Measurements from ENCODE around the gene NRXN3.

The NRXN3 gene

DNA sequence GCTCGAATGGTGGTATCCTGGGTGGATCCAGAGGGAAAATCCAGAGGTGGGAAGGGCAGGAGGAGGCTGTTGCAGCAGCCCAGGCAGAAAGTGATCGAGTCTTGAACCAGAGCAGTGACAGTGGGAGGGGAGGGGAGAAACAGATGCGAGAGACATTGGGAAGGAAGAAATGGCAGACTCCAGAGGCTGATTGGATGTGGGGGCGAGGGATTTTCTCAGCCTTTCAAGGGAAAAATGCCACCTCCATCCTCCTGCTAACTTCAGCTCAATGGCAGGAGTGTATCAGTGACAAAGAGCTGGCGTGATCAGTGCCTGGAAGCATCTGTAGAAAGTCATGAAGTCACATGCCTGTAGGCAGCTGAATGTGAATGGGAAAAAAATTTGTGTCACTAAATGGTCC, 38.6 kb upstream of the NRXN3 start:
- no peak for DNase-seq (ENCODE audit: low read depth)
- no peak overlapping the region for H3K4me3 ChIP-seq (ENCODE audit: low read depth, low read length)
- TF ChIP-seq, protein P1, sequence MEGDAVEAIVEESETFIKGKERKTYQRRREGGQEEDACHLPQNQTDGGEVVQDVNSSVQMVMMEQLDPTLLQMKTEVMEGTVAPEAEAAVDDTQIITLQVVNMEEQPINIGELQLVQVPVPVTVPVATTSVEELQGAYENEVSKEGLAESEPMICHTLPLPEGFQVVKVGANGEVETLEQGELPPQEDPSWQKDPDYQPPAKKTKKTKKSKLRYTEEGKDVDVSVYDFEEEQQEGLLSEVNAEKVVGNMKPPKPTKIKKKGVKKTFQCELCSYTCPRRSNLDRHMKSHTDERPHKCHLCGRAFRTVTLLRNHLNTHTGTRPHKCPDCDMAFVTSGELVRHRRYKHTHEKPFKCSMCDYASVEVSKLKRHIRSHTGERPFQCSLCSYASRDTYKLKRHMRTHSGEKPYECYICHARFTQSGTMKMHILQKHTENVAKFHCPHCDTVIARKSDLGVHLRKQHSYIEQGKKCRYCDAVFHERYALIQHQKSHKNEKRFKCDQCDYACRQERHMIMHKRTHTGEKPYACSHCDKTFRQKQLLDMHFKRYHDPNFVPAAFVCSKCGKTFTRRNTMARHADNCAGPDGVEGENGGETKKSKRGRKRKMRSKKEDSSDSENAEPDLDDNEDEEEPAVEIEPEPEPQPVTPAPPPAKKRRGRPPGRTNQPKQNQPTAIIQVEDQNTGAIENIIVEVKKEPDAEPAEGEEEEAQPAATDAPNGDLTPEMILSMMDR (IDR thresholded peaks at IDR 0.05; ENCODE audit: insufficient read depth, low read depth, low read length, missing control alignments): no peak

DNA sequence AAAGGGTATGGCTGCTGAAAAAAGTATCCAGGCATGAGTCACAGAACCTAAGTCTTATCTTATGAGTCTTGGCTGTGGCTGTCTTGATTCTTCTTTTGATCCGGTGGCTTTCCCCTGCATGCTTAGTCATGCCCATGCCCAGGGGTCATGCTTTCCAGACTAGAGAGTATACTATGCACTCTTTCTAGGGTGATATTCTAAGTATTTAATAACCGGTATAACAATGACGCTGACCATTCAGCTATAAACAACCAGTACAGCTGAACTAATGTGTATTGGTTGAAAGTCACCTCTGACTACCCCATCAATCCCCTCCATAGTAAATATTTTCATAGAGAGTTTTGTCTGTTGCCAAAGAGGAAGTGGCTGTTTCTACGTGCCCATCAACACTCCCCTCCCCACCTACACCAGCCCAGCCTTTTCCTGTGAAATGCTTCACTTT, 34.7 kb upstream of the NRXN3 start:
- TF ChIP-seq, protein P1 (IDR thresholded peaks at IDR 0.05; ENCODE audit: insufficient read depth, low read depth, low read length, missing control alignments): no peak
- DNase-seq (ENCODE audit: low read depth): no peak
- H3K4me3 ChIP-seq (ENCODE audit: low read depth, low read length): no peak overlapping the region

DNA sequence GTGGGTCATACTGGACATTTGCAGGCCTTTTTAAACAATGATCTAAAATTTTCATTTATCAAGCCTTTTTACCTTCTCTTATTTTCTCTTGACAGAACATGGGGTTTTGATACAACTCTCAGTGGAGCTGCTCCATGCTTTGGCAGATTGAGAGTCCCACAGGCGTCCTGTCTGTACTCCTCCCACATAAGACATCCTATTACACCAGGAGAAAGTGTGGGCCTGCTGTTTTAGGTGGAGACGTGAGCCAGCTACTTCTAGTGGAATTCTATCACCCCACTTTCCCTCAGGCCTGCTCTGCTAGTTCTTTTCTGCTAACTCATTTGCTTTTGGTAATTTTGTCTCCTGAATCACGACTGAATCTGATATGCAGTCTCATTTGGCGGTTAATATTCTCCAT, 33.5 kb upstream of the NRXN3 start:
- no peak for DNase-seq (ENCODE audit: low read depth)
- TF ChIP-seq, protein P1 (IDR thresholded peaks at IDR 0.05; ENCODE audit: insufficient read depth, low read depth, low read length, missing control alignments): no peak
- no peak overlapping the region for H3K4me3 ChIP-seq (ENCODE audit: low read depth, low read length)

DNA sequence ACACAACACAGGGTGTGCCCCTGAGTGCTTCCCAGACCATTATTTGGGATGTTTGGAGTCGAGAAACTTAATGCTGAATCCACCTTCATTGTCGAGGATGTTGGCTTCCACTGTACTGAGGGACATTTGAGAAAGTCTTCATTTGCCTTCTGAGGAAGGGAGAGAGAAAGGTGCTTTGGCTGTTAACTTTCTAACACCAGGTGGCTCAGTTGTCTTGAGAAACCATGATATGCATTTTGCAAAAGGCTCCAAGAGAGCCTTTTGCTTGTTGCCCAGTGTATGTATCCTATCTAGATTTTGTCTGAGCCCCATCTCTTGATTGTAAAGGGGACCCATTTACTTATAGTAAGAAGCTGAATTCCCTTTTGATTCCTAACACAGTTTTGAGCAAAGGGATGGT, 28.6 kb upstream of the NRXN3 start:
- TF ChIP-seq, protein P1 (IDR thresholded peaks at IDR 0.05; ENCODE audit: insufficient read depth, low read depth, low read length, missing control alignments): no peak
- no peak overlapping the region for H3K4me3 ChIP-seq (ENCODE audit: low read depth, low read length)
- DNase-seq (ENCODE audit: low read depth): no peak

DNA sequence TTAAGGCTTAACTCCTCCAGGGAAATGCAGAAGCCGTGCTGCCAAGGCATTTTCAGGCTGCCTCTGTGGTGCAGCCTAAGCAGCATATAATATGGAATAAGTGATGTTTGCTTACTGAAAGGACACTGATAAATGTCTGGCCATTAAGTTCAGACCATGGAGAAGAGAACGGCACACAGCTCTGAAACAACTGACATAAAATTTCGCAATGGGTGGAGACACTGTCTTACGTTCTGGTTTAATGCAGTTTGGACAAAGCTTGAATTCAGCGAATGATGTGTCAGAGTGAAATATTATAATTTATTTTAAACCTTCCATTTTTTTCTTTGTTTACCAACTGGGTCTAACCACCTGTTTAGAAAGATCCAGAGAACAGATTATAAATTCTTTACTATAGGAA, 27.2 kb upstream of the NRXN3 start:
- no peak overlapping the region for H3K4me3 ChIP-seq (ENCODE audit: low read depth, low read length)
- no peak for DNase-seq (ENCODE audit: low read depth)
- TF ChIP-seq, protein P1 (IDR thresholded peaks at IDR 0.05; ENCODE audit: insufficient read depth, low read depth, low read length, missing control alignments): no peak

DNA sequence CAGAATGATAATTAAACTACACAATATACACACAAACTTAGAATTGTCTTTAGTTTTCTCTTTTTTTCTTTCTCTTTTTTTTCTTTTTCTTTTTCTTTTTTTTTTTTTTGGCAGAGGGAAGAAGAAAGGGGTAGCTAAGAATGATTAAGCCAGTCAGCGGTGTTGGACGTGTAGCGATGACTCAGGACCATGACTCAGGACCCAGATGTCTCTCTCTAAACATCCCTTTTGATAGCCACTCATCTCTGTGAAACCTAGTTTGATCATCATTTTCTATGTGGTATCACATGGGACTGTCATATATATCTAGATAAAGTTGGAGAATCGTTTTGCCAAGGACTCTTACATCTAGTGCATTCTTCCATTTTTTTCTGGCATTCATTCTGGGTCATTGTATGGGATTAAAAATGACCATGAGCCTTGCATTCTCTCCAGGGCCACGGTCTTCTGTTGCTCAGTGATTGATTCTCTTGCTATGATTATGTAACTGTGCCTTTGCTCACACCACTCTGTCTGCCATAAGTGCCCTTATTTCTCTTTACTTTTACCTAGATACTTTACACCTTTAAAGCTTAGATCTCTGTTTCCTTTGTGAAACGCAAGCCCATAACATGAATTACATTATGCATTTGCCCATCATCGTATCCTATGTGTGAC, 26.6 kb upstream of the NRXN3 start:
- DNase-seq (ENCODE audit: low read depth): no peak
- no peak overlapping the region for H3K4me3 ChIP-seq (ENCODE audit: low read depth, low read length)
- TF ChIP-seq, protein P1 (IDR thresholded peaks at IDR 0.05; ENCODE audit: insufficient read depth, low read depth, low read length, missing control alignments): no peak
